GM10847 (cell line): ENCODE data around the gene RAB11B.

Experiments used
- POLR2A ChIP-seq: IDR thresholded peaks from 2 replicates; pipeline ENCODE4 v1.6.1; 2011; ENCODE audit not compliant: insufficient read length; ENCODE audit errors: extremely low read depth

RAB11B gene

DNA sequence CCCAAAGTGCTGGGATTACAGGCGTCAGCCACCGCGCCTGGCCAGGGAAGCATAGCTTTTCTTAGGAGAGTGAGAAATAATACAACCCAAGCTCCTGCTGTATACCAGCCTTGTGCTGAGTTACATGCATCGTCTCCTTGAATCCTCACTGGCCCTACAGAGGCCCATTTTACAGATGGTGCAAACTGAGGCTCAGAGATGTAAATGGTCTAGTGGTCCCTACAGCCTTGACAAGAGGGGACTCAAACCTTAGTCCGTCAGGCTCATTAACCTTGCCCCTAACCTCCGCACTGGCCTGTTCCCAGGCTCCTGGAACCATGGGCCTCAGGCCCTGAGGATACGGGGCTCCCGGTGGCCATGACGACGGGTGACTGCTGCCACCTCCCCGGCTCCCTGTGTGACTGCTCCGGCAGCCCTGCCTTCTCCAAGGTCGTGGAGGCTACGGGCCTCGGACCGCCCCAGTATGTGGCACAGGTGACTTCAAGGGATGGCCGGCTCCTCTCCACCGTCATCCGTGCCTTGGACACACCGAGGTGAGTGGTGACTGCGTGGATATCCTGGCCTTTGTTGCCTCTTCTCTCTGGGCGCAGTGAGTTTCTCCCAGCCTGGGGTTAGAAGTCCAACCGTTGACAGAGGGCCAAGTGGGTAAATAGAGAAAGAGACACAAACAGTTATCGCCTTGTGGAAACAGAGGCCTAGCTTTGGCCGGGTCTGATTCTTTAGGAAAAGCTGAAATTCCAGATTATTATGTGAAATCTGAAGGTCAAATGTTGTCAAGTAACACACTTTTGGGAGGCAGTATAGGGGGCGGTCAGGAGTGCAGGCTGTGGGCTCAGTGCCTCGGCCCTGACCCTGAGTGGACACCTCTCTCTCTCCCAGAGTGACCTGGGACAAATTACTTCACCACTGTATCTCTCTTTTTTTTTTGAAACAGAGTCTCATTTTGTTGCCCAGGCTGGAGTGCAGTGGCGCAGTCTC is 31.6 kb downstream of the RAB11B start:
- TF ChIP-seq POLR2A: no peak

- TF ChIP-seq POLR2A: no peak
Observed at GRCh38 chr19:8423817-8424223, 33.7 kb downstream of the RAB11B start.

DNA sequence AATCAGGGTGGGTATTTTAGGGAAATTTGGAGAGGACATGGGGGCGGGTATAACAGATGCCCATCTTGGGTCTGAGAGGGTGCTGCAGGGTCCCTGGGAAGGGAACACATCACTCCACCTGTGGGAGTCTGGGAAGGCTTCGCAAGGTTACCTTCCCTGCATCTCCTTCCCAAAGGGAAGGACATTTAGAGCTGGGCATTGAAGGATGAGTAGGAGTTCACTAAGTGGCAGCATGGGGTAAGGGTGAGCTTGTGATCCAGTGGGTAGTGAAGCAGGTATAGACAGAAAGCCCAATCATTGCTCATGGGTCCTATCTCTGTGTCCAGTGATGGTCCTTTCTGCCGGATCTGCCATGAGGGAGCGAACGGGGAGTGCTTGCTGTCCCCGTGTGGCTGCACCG is 36.1 kb downstream of the RAB11B start:
- TF ChIP-seq POLR2A: no peak

- no peak for TF ChIP-seq POLR2A
Observed at GRCh38 chr19:8429044-8429443, 38.9 kb downstream of the RAB11B start.

- no peak for TF ChIP-seq POLR2A
Observed at GRCh38 chr19:8429826-8430225, 39.7 kb downstream of the RAB11B start.

DNA sequence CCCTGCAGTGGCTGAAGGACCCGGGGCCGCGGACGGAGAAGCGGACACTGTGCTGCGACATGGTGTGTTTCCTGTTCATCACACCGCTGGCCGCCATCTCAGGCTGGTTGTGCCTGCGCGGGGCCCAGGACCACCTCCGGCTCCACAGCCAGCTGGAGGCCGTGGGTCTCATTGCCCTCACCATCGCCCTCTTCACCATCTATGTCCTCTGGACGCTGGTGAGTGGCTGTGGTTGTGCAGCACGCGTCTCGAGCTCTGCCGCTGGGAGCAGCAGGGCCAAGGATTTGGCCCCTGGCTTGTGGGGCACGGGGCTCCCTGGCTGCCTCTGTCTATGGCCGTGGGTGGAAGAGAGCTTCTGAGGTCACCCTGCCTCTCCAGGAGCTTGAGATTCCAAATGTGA is 40.5 kb downstream of the RAB11B start:
- TF ChIP-seq POLR2A: no peak

GRCh38 chr19:8438236-8438635 is 48.1 kb downstream of the RAB11B start:
- no peak for TF ChIP-seq POLR2A

DNA sequence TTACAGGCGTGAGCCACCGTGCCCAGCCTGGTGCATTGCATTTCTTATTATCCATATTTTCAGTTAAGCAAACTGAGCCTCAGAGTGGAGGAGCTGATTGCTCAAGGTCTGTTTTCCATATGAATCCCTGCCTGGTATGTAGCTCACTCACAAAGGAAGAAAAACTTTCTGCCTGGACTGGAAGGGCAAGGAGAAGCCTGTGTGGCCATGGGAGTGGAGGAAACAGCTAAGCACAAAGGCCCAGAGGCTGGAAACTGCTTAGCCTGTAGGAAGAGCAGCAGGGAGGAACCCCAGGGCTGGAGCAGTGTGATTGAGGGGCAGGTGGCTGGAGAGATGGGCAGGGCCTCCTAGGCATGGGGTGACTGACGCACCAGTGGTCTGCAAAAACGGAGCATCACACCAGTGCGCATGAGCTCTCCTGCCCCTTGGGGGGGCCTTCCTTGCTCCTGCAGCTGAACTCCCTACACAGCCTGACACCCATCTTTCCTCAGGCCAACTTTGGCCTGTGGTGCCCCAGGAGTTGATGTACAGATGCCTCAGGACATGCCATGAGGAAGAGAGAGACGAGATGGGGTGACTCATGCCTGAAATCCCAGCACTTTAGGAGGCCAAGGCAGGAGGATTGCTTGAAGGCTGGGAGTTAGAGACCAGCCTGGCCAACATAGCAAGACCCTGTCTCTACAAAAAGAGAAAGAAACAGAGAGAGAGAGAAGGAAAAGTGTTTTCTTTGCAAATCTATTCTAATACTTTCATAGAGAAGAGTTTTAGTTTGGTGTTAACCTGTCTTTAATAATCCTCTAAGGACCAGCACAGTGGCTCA is 51.8 kb downstream of the RAB11B start:
- TF ChIP-seq POLR2A: no peak

- peak; percentile 91 for TF ChIP-seq POLR2A
Observed at GRCh38 chr19:8444677-8445487, 54.7 kb downstream of the RAB11B start, which contains the start of gene HNRNPM. Gene HNRNPM, plus strand, starts transcription at chr19:8444975. Its CDS starts 24 bp downstream, at chr19:8444999.

- TF ChIP-seq POLR2A: no peak
Observed at GRCh38 chr19:8445488-8446001, 55.4 kb downstream of the RAB11B start.

- no peak for TF ChIP-seq POLR2A
Observed at GRCh38 chr19:8446061-8446709, 56.0 kb downstream of the RAB11B start.

DNA sequence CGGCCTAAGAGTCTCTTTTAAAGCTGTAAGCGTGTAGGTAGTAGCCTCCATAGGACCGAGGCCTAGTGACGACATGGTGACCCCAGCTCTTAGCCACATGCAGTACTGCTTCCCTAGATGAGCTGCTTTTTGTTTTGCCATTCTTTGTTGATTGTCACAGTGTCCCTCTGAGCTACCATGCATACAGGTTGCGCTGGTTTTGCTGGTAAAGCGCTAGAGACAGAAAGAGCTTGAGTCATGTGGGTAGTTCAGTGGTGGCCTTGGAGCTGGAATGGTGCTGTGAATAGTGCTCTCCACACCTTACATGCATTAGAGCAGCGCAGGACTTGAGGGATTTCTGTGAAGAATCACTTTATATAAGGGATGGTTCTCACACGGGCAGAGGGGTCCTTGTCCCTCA is 59.7 kb downstream of the RAB11B start:
- no peak for TF ChIP-seq POLR2A

DNA sequence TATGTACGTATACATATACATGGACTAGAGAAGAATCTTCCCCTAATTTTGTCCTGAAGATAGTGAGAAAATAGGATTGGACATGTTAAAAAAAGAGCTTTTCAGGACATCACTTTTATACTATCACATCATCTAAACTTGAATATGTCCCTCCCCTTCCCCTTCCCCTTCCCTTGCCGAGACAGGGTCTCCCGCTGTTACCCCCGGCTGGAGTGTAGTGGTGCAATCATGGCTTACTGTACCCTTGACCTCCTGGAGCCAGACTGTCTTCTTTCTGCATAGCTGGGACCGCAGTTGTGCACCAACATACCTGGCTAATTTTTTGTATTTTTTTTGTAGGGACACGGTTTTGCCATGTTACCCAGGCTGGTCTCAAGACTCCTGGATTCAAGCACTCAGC is 61.2 kb downstream of the RAB11B start:
- TF ChIP-seq POLR2A: no peak

DNA sequence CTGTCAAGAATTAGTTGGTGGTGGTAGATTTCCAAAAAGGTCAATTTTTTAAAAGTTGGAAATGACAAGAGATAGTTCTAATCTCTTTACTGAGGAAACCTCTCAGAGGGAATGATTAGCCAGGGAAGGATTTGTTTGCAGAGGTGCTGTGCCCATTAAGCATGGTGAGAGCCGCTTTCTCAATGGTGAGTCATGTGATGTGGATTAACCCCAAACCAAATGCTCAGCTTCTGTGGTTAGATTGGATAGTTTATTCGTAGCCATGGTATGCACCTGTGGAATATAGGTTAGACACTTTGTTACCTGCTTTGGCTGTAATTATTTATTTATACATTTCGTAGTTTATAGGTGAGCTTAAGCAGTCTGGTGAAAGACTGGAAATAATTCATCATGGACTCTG is 61.7 kb downstream of the RAB11B start:
- no peak for TF ChIP-seq POLR2A
